Trophoblast cell (in vitro differentiated cells and primary cell): ENCODE results near the gene C16orf89.

Experiments used
- DNase-seq, 2 donors: peaks; one replicate each; pipeline ENCODE4 v3.0.0-alpha.2; 2016
- H2AFZ ChIP-seq: 2 replicates; pipeline ENCODE4 v1.6.1; 2013; ENCODE audit warnings: low read length, moderate library complexity, mild to moderate bottlenecking; ENCODE audit not compliant: insufficient read depth, poor library complexity
- H2AK5ac ChIP-seq: 2 replicates; pipeline ENCODE4 v1.6.1; 2013; ENCODE audit warnings: mild to moderate bottlenecking, low read length
- H2BK120ac ChIP-seq: 2 replicates; pipeline ENCODE4 v1.6.1; 2013; ENCODE audit warnings: low read length, mild to moderate bottlenecking, moderate library complexity; ENCODE audit not compliant: insufficient read depth, poor library complexity
- H2BK12ac ChIP-seq: 2 replicates; pipeline ENCODE4 v1.6.1; 2013; ENCODE audit warnings: mild to moderate bottlenecking, low read length, moderate library complexity
- H2BK5ac ChIP-seq: 2 replicates; pipeline ENCODE4 v1.6.1; 2013; ENCODE audit warnings: low read length, low read depth, moderate library complexity, mild to moderate bottlenecking; ENCODE audit not compliant: poor library complexity
- H3K14ac ChIP-seq: 2 replicates; pipeline ENCODE4 v1.6.1; 2013; ENCODE audit warnings: mild to moderate bottlenecking, low read length
- H3K18ac ChIP-seq: 2 replicates; pipeline ENCODE4 v1.6.1; 2013; ENCODE audit warnings: mild to moderate bottlenecking, low read length
- H3K23ac ChIP-seq: 2 replicates; pipeline ENCODE4 v1.6.1; 2013; ENCODE audit warnings: low read length
- H3K27ac ChIP-seq: 2 replicates; pipeline ENCODE4 v1.5.1; 2013; ENCODE audit warnings: low read depth, mild to moderate bottlenecking, inconsistent platforms, low read length, moderate library complexity
- H3K27me3 ChIP-seq: 2 replicates; pipeline ENCODE4 v1.6.1; 2013; ENCODE audit warnings: inconsistent platforms, mild to moderate bottlenecking, low read length, moderate library complexity; ENCODE audit not compliant: insufficient read depth
- H3K36me3 ChIP-seq, 2 experiments: 1 replicate in 1 of 2; 2 replicates in 1 of 2; pipeline ENCODE4 v1.6.1; 2013; ENCODE audit warnings: low read length in 2 of 2, mild to moderate bottlenecking in 2 of 2, moderate library complexity in 1 of 2; ENCODE audit not compliant: insufficient read depth in 2 of 2, control insufficient read depth in 1 of 2
- H3K4ac ChIP-seq: 2 replicates; pipeline ENCODE4 v1.6.1; 2013; ENCODE audit warnings: low read depth, mild to moderate bottlenecking, low read length, moderate library complexity
- H3K4me1 ChIP-seq, 2 experiments: 1 replicate in 1 of 2; 2 replicates in 1 of 2; pipeline ENCODE4 v1.6.1; 2013; ENCODE audit warnings: low read length in 2 of 2, mild to moderate bottlenecking in 2 of 2, moderate library complexity in 1 of 2; ENCODE audit not compliant: insufficient read depth in 2 of 2, control insufficient read depth in 1 of 2
- H3K4me2 ChIP-seq: 2 replicates; pipeline ENCODE4 v1.6.1; 2013; ENCODE audit warnings: inconsistent platforms, mild to moderate bottlenecking, low read length, moderate library complexity
- H3K4me3 ChIP-seq: 2 replicates; pipeline ENCODE4 v1.5.1; 2013; ENCODE audit warnings: mild to moderate bottlenecking, low read depth, low read length, inconsistent platforms
- H3K79me1 ChIP-seq: one replicate; pipeline ENCODE4 v1.6.1; 2013; ENCODE audit warnings: low read length
- H3K79me2 ChIP-seq: 2 replicates; pipeline ENCODE4 v1.6.1; 2013; ENCODE audit warnings: low read length, mild to moderate bottlenecking; ENCODE audit not compliant: control insufficient read depth, insufficient read depth, poor library complexity
- H3K9ac ChIP-seq: 2 replicates; pipeline ENCODE4 v1.6.1; 2013; ENCODE audit warnings: mild to moderate bottlenecking, low read length
- H3K9me3 ChIP-seq: 2 replicates; pipeline ENCODE4 v1.6.1; 2013; ENCODE audit warnings: low read depth, mild to moderate bottlenecking, control low read depth, inconsistent platforms, low read length; ENCODE audit not compliant: insufficient read depth
- H4K12ac ChIP-seq: 2 replicates; pipeline ENCODE4 v1.6.1; 2013; ENCODE audit warnings: low read depth, mild to moderate bottlenecking, low read length, moderate library complexity
- H4K8ac ChIP-seq: 2 replicates; pipeline ENCODE4 v1.6.1; 2013; ENCODE audit warnings: low read depth, mild to moderate bottlenecking, low read length, moderate library complexity
- H4K91ac ChIP-seq: one replicate; pipeline ENCODE4 v1.6.1; 2013; ENCODE audit warnings: low read depth, mild to moderate bottlenecking, low read length, moderate library complexity
- WGBS: extraction: QIAGEN DNeasy Blood & Tissue Kit; methylation state at CpG from one replicate; pipeline ENCODE4 v1.1.7; 2013; ENCODE audit warnings: missing lambda C conversion rate; ENCODE audit not compliant: insufficient read length, insufficient coverage; ENCODE audit errors: extremely low coverage; 5-methylcytosine and 5-hydroxymethylcytosine counted together

Gene C16orf89

DNA sequence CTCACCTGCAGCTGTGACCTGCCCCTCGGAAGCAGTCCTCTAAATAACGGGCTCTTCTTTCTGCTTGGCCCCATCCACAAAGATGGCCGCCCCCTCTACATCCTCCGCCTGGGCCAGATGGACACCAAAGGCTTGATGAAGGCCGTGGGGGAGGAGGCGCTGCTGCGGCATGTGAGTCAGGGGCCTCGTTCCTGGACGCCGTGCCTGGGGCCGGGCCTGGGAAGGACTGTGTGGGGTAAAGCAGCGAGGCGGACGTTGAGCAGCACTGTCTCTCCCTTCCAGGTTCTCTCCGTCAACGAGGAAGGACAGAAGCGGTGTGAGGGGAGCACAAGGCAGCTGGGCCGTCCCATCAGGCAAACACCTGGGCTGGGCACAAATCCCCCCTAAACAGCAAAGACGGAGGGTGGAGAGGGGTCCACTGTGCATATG lies 65.2 kb downstream of the C16orf89 start:
- no peaks in the 10 kb centered on the region for H3K4me1 ChIP-seq
- no peak overlapping the region for H4K12ac ChIP-seq
- H3K18ac ChIP-seq = no peak overlapping the region
- no peaks in the 10 kb centered on the region for H3K79me1 ChIP-seq
- H3K9me3 ChIP-seq = peaks cover 3% of the 10 kb centered on the region
- no peaks in the 10 kb centered on the region for H3K79me2 ChIP-seq
- H2AFZ ChIP-seq = no peak overlapping the region
- H3K36me3 ChIP-seq = no peaks in the 10 kb centered on the region
- no peaks in the 10 kb centered on the region for H3K27me3 ChIP-seq
- H3K14ac ChIP-seq = no peak overlapping the region
- H3K4ac ChIP-seq = no peak overlapping the region
- H2BK120ac ChIP-seq = no peak overlapping the region
- H2BK12ac ChIP-seq = no peak overlapping the region
- no peak overlapping the region for H3K23ac ChIP-seq
- no peak overlapping the region for H4K91ac ChIP-seq
- H2AK5ac ChIP-seq = no peak overlapping the region
- no peak overlapping the region for H2BK5ac ChIP-seq
- H3K4me3 ChIP-seq = no peak overlapping the region
- no peak for DNase-seq
- H3K27ac ChIP-seq = no peak overlapping the region
- H3K9ac ChIP-seq = no peak overlapping the region
- no peak overlapping the region for H4K8ac ChIP-seq
- no peak overlapping the region for H3K4me2 ChIP-seq
- WGBS = no CpG with 5 or more reads among the region's 19 CpGs

DNA sequence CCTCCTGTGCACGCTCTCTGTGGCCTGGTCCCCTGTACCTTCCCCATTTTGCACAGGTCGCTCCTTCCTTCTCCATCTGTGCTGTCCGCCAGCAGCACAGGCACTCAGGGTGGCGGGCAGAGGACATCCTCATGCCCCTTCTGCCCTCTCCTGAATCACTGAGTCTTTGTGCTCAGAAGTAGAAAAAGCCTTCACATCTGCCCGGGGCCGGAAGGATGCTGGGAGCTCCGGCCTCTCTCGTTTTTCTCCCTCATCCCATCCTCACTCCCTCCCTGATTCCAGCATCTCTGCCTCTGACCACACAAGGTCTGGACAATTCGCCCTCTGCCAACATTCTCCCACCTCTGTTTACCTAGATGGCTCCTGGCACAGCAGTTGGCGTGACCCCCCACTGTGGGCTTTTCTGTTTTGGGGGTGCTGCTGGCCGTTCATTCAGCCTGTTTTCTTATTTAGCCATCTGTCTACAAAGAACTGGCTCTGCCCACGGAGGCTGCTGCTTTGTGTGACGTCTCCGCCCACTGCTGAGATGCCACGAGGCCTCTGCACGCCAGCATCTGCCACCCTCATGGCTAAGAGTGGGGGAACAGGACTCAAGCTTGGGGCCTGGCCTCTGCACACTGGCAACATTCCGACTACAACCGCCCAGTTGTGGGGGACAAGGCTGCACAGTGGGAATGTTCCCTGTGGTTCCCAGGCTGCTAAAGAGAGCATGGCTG lies 70.9 kb downstream of the C16orf89 start:
- H4K8ac ChIP-seq = no peak overlapping the region
- H2AK5ac ChIP-seq = no peak overlapping the region
- no peak overlapping the region for H4K12ac ChIP-seq
- H3K4ac ChIP-seq = no peak overlapping the region
- H3K79me2 ChIP-seq = no peaks in the 10 kb centered on the region
- no peak overlapping the region for H3K23ac ChIP-seq
- no peak overlapping the region for H3K4me3 ChIP-seq
- H3K14ac ChIP-seq = no peak overlapping the region
- peaks cover 3% of the 10 kb centered on the region for H3K9me3 ChIP-seq
- no peak overlapping the region for H2BK12ac ChIP-seq
- no peaks in the 10 kb centered on the region for H3K27me3 ChIP-seq
- no peak overlapping the region for H2AFZ ChIP-seq
- no peaks in the 10 kb centered on the region for H3K4me1 ChIP-seq
- no peak overlapping the region for H3K9ac ChIP-seq
- H3K36me3 ChIP-seq = no peaks in the 10 kb centered on the region
- H3K27ac ChIP-seq = no peak overlapping the region
- H3K4me2 ChIP-seq = no peak overlapping the region
- WGBS = no CpG with 5 or more reads among the region's 18 CpGs
- H3K79me1 ChIP-seq = no peaks in the 10 kb centered on the region
- DNase-seq = no peak
- H2BK120ac ChIP-seq = no peak overlapping the region
- no peak overlapping the region for H2BK5ac ChIP-seq
- H3K18ac ChIP-seq = no peak overlapping the region
- no peak overlapping the region for H4K91ac ChIP-seq
